Neural cell (in vitro differentiated cells): ENCODE data around the gene ADGRD1.

Source experiments
- EP300 ChIP-seq: fragments of 450-650 bp; conservative IDR thresholded peaks from 2 replicates; pipeline ENCODE4 v1.6.1; 2014; ENCODE audit warnings: antibody characterized with exemption, mild to moderate bottlenecking, moderate library complexity; ENCODE audit not compliant: poor library complexity, severe bottlenecking
- EZH2 ChIP-seq: fragments of 200-600, 300-800 bp; shearing (Covaris generic), sonication (generic); IDR thresholded peaks from 2 replicates; pipeline ENCODE4 v1.6.1; 2014; ENCODE audit warnings: antibody characterized with exemption, low read length, borderline replicate concordance, mild to moderate bottlenecking; ENCODE audit not compliant: insufficient read depth, poor library complexity, severe bottlenecking
- MXI1 ChIP-seq: fragments of 450-650 bp; conservative IDR thresholded peaks from 2 replicates; pipeline ENCODE4 v1.6.1; 2014; ENCODE audit warnings: antibody characterized with exemption, mild to moderate bottlenecking; ENCODE audit not compliant: poor library complexity, severe bottlenecking
- POLR2AphosphoS5 ChIP-seq: IDR thresholded peaks from 2 replicates; pipeline ENCODE4 v1.6.1; 2012
- RAD21 ChIP-seq: fragments of 450-650 bp; conservative IDR thresholded peaks from 2 replicates; pipeline ENCODE4 v1.6.1; 2014; ENCODE audit warnings: antibody characterized with exemption, mild to moderate bottlenecking, moderate library complexity
- TAF1 ChIP-seq: IDR thresholded peaks from 2 replicates; pipeline ENCODE4 v1.6.1; 2012; ENCODE audit warnings: low read depth
- TF ChIP-seq, protein P1 (sequence below): fragments of 450-650 bp; IDR thresholded peaks from 2 replicates; pipeline ENCODE4 v1.5.1; 2014; ENCODE audit warnings: antibody characterized with exemption, mild to moderate bottlenecking, moderate library complexity; ENCODE audit not compliant: poor library complexity, severe bottlenecking
- TF ChIP-seq, protein P2 (sequence below): IDR thresholded peaks from 2 replicates; pipeline ENCODE4 v1.6.1; 2012; ENCODE audit warnings: borderline replicate concordance

DNA sequence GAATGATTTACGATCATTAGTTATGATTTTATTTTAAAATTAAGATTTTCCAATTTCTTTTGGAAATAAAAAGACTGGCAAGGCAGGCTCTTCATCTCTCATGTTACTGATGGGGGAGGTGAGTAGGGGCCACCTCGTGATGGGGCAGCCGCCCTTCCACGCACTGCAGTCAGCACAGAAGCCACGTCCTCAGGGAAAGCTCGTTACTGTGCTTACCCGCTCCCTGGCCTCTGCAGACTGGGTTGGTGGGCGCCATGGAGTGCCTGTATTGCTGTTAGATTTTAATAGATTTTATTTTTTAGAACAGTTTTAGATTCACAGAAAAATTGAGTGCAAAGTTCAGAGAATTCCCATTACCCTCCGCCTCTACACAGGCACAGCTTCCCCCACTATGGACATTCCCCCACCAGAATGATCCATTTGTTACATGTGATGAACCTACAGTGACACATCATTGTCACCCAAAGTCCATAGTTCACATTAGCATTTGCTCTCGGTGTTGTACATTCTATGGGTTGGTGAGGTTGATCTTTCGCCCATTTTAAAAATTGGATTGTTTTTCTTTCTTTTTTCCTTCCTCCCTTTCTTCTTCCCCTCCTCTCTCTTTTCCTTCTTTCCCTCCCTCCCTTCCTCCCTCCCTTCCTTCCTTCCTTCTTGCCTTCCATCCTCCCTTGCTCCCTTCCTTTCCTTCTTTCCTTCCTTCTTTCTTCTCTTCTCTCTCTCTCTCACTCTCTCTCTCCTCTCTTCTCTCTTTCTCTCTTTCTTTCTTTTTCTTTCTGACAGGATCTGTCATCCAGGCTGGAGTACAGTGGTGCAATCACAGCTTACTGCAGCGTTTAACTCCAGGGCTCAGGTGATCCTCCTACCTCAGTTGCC lies 30.7 kb downstream of the ADGRD1 start:
- TF ChIP-seq, protein P1, sequence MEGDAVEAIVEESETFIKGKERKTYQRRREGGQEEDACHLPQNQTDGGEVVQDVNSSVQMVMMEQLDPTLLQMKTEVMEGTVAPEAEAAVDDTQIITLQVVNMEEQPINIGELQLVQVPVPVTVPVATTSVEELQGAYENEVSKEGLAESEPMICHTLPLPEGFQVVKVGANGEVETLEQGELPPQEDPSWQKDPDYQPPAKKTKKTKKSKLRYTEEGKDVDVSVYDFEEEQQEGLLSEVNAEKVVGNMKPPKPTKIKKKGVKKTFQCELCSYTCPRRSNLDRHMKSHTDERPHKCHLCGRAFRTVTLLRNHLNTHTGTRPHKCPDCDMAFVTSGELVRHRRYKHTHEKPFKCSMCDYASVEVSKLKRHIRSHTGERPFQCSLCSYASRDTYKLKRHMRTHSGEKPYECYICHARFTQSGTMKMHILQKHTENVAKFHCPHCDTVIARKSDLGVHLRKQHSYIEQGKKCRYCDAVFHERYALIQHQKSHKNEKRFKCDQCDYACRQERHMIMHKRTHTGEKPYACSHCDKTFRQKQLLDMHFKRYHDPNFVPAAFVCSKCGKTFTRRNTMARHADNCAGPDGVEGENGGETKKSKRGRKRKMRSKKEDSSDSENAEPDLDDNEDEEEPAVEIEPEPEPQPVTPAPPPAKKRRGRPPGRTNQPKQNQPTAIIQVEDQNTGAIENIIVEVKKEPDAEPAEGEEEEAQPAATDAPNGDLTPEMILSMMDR: no peak
- TF ChIP-seq RAD21: no peak
- TF ChIP-seq EZH2: no peak
- TF ChIP-seq, protein P2, sequence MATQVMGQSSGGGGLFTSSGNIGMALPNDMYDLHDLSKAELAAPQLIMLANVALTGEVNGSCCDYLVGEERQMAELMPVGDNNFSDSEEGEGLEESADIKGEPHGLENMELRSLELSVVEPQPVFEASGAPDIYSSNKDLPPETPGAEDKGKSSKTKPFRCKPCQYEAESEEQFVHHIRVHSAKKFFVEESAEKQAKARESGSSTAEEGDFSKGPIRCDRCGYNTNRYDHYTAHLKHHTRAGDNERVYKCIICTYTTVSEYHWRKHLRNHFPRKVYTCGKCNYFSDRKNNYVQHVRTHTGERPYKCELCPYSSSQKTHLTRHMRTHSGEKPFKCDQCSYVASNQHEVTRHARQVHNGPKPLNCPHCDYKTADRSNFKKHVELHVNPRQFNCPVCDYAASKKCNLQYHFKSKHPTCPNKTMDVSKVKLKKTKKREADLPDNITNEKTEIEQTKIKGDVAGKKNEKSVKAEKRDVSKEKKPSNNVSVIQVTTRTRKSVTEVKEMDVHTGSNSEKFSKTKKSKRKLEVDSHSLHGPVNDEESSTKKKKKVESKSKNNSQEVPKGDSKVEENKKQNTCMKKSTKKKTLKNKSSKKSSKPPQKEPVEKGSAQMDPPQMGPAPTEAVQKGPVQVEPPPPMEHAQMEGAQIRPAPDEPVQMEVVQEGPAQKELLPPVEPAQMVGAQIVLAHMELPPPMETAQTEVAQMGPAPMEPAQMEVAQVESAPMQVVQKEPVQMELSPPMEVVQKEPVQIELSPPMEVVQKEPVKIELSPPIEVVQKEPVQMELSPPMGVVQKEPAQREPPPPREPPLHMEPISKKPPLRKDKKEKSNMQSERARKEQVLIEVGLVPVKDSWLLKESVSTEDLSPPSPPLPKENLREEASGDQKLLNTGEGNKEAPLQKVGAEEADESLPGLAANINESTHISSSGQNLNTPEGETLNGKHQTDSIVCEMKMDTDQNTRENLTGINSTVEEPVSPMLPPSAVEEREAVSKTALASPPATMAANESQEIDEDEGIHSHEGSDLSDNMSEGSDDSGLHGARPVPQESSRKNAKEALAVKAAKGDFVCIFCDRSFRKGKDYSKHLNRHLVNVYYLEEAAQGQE: no peak
- TF ChIP-seq POLR2AphosphoS5: no peak
- TF ChIP-seq EP300: no peak
- no peak for TF ChIP-seq MXI1
- no peak for TF ChIP-seq TAF1
